ENCODE measurements around the gene TSPAN13.

Gene TSPAN13

GRCh38 chr7:16816824-16817223, 63.3 kb downstream of the TSPAN13 start:
- TF ChIP-seq ZNF70 (CRISPR knock-in tag; IDR thresholded peaks at IDR 0.05) (no peak), CREB5 (CRISPR knock-in tag; IDR thresholded peaks at IDR 0.05; ENCODE audit: low read depth) (no peak), ZFP3 (CRISPR knock-in tag; IDR thresholded peaks at IDR 0.05) (no peak), ZFP30 (CRISPR knock-in tag; IDR thresholded peaks at IDR 0.05) (no peak), ZNF565 (CRISPR knock-in tag; conservative IDR thresholded peaks at IDR 0.05; ENCODE audit: low read depth) (no peak), CSDC2 (CRISPR knock-in tag; IDR thresholded peaks at IDR 0.05) (no peak), OSR1 (CRISPR knock-in tag; IDR thresholded peaks at IDR 0.05) (no peak), ISL1 (CRISPR knock-in tag; IDR thresholded peaks at IDR 0.05) (no peak), TSHZ2 (CRISPR knock-in tag; IDR thresholded peaks at IDR 0.05) (no peak), GLIS3 (CRISPR knock-in tag; IDR thresholded peaks at IDR 0.05) (no peak), ESRRG (CRISPR knock-in tag; IDR thresholded peaks at IDR 0.05) (no peak)
- 0 out of 3 replicates have a peak, but pooled peaks have one; percentile 26 for ATAC-seq

- ATAC-seq, result no peak
- TF ChIP-seq OSR1 (CRISPR knock-in tag; IDR thresholded peaks at IDR 0.05), result no peak
- TF ChIP-seq ESRRG (CRISPR knock-in tag; IDR thresholded peaks at IDR 0.05), result no peak
- TF ChIP-seq TSHZ2 (CRISPR knock-in tag; IDR thresholded peaks at IDR 0.05), result no peak
- TF ChIP-seq POU6F1 (CRISPR knock-in tag; IDR thresholded peaks at IDR 0.05; ENCODE audit: borderline replicate concordance, low read depth), result no peak
- TF ChIP-seq GLIS3 (CRISPR knock-in tag; IDR thresholded peaks at IDR 0.05), result no peak
- no peak for TF ChIP-seq ZNF8 (CRISPR knock-in tag; IDR thresholded peaks at IDR 0.05)
These were observed 64.0 kb downstream of the TSPAN13 start for GRCh38 chr7:16817536-16817935.

- TF ChIP-seq ZNF8 (CRISPR knock-in tag; IDR thresholded peaks at IDR 0.05) (no peak), TCF4 (CRISPR knock-in tag; IDR thresholded peaks at IDR 0.05; ENCODE audit: borderline replicate concordance) (no peak)
- ATAC-seq, result no peak
These were observed 65.2 kb downstream of the TSPAN13 start for GRCh38 chr7:16818732-16819131.

- TF ChIP-seq ARNTL (CRISPR knock-in tag; IDR thresholded peaks at IDR 0.05; ENCODE audit: borderline replicate concordance, low read depth) (no peak), GLIS3 (CRISPR knock-in tag; IDR thresholded peaks at IDR 0.05) (no peak), ZFP3 (CRISPR knock-in tag; IDR thresholded peaks at IDR 0.05) (no peak), SNAI2 (CRISPR knock-in tag; IDR thresholded peaks at IDR 0.05) (no peak), PPARA (CRISPR knock-in tag; IDR thresholded peaks at IDR 0.05; ENCODE audit: borderline replicate concordance) (no peak), TOX (CRISPR knock-in tag; IDR thresholded peaks at IDR 0.05; ENCODE audit: borderline replicate concordance) (no peak), RARB (CRISPR knock-in tag; IDR thresholded peaks at IDR 0.05) (no peak), ZFP30 (CRISPR knock-in tag; IDR thresholded peaks at IDR 0.05) (no peak), ESRRG (CRISPR knock-in tag; IDR thresholded peaks at IDR 0.05) (no peak)
- no peak for ATAC-seq
These were observed 68.5 kb downstream of the TSPAN13 start for GRCh38 chr7:16822029-16822428.
